GM19238 (cell line): ENCODE data around the gene FBXO42.
"Not testable (repeated sequence)": the region's sequence is repeated elsewhere in the genome, so short reads cannot be mapped to it uniquely, and the experiment has no call there.

Experiments used
- DNase-seq: peaks from one replicate; pipeline ENCODE4 v3.0.0; 2011; ENCODE audit warnings: low spot score; ENCODE audit not compliant: insufficient read length

Gene FBXO42

DNA sequence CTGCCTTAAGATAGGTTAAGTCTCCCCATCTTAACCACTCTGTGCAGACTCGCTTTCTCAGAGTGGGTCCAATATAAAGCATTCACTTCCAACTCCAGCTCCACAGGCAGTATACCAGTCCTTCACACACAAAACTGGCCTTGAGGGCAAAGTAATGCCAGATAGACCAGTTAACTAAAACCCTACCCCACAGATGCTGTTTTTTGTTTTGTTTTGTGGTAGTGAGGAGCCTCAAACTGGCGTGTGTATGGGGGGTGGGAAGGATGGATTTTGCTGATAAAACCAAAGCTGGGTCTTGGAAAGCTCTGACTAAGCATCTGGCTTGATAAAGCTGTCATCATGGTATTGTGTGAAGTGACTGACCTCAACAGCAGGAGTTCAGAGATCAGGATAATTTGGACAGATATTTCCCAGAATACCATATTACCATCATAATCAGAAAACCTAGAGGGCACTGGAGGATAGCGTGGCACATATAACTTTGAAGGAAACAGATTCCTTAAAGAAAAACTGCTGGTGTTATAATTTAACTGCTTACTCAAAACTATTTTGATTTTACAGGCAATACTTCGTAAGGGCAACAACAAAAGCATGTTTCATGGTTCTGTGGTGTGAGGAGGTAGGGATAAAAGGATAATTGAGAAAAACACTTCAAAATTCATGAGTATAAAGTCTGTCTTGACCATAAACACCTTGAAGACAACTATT lies 85.7 kb downstream of the FBXO42 start:
- no peak for DNase-seq

DNA sequence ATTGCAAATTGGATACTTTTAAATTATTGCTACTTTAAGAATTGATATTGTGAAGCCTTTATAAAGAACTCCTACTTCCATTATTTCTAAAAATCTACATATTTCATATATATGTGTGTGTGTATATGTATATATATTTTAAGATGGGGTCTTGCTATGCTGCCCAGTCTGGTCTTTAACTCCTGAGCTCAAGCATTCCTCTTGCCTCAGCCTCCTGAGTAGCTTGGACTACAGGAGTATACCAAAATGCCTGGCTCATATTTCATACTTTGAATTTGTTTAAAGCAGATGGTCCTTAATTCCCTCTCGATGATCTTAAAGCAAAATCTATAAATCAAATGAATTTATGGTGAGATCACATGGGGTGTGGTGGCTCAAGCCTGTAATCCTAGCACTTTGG lies 90.2 kb downstream of the FBXO42 start:
- DNase-seq, result no peak

DNA sequence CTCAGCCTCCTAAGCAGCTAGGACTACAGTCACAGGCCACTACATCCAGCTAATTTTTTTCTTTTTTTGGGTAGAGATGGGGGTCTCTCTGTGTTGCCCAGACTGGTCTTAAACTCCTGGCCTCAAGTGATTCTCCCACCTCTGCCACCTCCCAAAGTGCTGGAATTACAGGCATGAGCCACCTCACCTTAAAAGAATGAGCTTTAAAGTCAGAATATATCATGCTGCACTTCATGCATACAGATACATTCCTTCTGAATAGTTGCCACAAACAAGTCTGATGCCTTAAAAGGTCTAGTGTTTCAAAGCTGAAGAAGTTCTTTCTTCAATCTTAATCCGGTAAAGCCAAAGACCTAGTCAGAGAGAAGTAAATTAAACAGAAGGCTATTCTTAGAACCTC lies 91.5 kb downstream of the FBXO42 start:
- no peak for DNase-seq

DNA sequence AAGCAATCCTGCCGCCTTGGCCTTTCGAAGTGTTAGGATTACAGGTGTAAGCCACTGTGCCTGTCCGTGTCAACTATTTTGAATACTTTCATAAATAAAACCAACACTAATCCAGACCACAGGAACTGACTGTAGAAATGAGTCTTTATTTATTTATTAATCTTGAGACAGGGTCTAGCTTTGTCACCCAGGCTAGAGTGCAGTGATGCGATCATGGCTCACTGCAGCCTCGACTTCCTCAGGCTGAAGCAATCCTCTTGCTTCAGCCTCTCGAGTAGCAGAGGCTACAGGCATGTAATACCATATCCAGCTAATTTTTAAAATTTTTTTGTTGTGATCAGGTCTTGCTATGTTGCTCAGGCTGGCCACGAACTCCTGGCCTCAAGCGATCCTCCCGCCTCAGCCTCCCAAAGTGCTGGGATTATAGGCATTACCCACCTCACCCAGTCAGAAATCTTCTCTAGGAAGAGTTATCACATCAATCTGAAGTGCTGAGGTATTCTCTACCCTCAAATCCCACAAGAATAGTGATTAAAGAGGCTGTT lies 93.6 kb downstream of the FBXO42 start:
- DNase-seq, result no peak

DNA sequence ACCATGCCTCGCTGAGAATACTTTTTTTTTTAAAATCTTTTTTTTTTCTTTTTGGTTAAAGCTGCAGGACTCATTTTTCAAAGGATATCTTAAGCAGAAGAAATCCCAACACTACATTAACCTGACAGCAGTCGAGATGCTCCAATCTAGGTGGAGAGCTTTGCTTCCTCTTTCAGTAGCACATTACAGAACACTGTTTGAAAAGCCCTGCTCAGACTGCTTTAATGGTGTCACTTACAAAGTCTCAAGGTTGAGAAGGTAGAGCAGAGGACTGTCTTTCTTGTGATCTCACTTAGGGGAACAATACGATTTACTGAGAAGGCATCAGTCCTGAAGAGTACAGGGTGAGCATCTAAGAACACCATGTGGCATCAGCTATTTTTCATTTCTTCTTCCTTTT lies 94.3 kb downstream of the FBXO42 start:
- DNase-seq, result no peak

DNA sequence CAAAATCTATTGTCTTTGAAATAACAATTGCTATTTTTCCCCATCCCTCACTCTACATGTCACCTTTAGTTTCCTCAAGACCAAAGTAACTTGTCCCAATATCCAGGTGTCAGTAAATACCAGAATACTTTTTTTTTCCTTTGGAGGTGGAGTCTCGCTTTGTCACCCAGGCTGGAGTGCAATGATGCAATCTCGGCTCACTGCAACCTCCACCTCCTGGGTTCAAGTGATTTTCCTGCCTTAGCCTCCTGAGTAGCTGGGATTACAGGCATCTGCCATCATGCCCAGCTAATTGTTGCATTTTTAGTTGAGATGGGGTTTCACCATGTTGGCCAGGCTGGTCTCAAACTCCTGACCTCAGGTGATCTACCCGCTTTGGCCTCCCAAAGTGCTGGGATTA lies 94.7 kb downstream of the FBXO42 start:
- not testable (repeated sequence) for DNase-seq

DNA sequence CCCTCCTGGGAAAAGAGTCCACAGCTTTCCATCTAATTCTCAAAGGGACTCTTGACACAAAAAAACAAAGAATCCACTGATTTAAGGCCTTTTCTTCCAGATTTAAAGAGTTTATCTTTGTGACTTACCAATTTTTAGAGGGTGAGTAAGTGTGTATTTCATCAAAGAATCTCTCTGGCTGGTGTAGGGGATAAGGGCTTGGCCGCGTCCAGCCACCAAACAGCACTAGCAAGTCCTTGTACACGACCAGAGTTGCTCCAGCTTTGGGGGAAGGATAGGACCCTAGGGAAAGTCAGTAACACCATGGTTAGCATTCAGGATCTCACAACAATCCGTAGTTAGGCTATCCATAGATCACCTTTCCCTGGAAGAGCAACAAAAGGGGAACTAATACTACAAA lies 95.8 kb downstream of the FBXO42 start:
- DNase-seq, result no peak

DNA sequence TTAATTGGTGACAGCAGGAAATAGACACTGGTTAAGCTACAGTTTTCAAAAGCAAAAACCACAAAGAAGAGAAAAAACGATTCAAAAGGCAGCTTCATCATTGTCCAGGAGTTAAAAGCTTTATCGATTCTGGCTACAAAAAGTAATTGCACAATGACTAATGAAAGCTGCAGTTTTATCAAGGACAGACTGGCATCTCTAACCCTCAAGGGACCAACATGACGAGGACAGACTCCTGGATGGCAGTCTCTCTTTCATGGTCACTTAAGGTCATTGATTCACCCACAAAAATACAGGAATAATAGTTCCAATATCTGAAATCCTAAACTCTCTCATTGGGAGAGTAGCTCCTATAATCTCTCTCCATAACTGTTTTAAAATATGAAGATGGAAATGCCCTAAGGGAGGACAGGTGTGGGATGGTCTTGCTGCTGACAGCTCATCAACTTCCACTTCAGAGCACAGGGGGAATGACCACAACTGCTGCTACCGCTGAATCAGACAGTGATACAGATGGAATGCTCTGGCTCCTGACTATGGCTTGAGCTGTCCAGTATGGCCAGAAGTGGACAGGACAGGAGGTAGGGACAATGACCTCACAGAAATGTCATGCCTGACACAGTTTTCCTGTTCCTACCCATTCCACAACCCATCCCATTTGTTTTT lies 97.9 kb downstream of the FBXO42 start:
- DNase-seq, result no peak

DNA sequence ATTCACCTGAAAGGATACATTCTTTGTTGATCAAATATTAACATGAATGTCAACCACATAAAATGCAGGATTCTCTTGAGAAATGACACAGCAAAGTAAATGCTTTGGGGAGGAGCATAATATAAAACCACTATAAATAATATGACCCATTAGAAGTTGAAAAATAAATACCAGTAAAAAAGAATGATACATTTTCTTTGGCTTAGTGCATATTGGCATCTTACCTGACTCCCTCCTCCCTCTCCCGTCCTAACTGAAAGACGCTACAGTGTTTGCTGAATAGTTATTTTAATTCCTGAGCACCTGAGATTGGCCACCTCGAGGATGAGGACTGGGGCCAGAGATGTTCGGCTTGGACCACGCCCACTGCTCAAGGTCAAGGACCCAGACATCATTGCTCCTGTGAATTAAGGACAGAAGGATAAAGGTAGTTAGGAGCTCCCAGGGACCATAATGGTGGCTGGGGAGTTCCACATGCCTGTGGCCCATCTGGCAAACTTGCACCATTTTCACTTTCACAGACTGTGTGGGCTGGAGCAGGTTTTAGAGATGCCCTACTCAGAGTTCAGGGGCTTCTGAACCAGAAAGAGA lies 98.9 kb downstream of the FBXO42 start:
- DNase-seq, result no peak

DNA sequence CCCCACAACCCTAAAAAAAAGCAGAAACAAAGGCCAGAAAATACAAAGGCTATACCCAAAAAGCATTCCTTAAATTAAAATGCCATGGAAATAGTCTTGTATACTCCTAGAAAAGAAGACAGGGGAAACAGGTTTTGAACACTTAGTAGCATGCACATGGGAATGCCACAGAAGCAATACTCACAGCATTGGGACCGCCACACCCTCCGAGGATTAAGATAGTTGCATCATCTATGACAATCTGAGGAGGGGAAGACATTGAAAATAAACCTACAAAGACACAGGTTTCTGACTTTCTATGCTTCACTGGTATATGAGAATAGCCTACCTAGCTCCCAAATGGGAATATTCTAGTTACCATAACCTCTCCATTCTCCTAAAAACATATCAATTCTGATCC lies 99.4 kb downstream of the FBXO42 start:
- no peak for DNase-seq

DNA sequence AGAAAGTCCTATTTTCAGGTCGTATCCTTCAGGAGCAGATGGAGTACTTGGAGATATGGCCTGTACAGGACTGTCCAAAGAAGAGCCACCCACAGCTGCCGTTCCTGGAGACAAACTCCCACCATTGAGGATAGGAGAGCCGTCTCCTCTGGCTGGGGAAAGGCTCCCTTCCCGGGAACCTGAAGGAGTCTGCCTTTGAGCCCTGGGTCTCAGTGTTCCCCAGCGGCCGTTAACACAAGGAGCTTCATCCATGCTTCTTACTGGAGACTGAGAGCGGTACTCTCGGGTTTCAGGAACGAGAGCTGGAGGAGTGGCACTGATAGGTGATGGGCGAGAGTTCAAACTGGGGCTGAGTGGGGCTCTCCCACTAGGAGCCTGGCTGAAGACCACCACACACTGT lies 100.9 kb downstream of the FBXO42 start:
- DNase-seq, result no peak

DNA sequence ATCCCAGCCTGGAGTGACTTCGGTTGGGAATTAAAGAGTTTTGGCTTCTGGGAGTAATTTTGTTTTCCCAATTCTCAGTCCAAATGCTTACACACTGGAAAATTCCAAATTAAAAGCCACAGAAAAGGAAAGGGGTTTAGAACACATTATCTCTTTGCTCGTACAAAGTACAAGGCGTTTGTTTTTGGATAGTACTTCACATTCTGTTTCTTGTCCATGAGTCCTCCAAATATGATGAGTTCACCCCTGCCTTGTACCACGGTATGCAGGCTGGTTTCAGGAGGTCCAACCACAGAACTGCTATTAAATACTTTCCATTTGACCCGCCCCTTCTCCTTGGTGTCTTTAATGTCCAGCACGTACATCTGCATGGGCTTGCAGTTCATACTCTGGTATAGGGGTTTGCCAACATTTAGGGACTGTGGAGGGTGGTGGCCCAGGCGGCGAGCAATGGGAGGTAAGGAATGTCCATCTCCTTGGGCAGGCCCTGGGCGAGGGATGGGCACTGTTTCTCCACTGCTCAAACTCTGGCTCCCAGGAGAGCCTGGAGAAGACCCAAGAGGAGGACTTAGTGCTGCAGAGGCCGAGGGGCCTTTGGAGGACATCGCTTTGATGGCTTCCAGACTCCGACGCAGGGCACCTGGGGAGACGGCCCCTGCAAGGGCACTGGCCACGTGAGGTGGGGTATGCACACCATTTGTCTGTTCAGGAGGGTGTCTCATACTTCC lies 101.6 kb downstream of the FBXO42 start:
- DNase-seq, result no peak

DNA sequence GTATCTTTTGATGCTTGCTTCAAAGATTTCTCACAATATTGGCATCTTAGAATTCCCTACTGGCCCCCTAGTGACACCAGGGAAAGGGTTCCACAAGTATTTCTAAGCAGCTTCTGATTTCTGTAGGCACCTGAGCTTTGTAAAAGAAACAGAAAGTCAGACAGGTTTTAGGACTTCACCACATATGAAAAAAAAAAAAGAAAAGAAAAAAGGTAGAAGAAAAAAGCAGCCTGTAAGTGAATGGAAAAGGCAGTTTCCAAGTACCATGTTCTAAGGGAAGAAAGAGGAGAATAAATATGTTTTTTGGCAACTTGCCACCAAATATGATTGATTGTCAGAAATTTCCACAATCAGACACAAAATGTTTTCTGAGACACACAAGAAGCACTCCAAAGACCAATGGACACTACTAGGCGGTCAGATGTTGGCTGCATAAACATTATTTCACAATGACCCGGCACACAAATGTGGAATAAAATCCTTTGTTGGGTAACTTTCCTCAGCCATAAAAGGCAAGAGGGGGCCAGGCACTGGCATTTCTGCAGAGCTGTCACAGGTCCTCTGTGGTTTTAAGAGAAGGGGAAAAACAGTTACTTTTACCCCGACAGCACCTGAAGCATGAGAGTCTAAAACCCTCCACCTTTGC lies 102.6 kb downstream of the FBXO42 start:
- DNase-seq, result no peak

DNA sequence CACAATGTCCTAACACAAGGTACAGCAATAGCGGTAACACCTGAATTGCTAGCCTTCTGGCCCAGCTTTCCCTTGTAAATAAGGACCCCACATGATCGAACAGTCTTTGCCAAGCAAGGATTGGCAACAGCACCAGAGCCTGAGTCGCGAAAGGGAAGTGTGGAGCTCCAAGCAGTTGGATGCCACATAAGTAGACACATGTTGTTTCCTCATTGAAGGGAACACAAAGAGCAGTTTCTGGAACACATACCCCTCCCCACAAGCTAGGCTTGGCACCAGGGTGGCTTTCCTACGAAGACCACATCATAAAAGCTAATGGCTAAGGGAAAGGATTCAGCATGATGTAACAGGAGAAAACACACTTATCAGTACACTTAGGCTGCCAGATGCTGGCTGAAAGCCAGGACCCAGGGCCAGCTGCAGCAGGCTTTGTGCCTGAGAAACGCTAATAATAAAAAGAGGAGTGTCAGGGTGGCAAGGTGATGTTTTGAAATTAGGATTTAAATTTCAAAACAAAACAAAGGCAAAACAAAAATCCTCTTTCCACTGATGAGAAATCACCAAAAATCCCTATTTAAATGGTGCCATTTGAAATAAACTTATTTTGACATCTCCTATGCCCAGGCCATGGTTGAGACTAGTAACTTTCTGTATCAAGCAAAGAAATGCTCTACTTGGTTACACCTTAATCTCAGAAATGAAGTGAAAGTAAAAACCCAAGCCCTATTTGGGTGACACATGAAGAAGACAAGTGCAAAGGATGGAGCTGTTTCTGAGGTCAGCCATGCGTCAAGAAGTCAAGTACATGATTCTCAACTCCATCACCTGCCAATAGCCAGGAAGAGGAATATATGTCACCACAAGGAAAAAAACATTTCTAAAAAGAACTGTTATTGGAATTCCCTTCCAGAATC lies 103.4 kb downstream of the FBXO42 start:
- DNase-seq, result peak; percentile 69

DNA sequence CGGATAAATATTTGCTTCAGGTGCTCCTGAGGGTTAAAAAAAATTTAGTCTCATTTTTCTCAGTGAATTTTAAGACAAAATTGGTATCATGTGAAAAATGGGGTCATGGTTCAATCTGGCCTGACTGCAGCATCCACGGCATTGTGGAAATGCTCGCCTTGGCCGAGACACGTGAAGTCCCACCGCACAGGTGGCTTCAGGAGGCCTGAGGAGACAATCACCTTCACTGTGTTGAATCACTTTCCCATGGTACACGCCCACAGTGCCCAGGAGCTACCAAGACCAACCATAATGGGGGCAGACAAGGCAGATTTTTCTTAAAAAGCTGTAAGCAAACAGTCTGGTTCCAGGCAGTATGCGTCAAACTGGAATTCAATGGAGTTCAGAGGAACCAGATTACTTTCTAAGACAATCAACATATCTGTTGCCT lies 104.3 kb downstream of the FBXO42 start:
- DNase-seq, result no peak

DNA sequence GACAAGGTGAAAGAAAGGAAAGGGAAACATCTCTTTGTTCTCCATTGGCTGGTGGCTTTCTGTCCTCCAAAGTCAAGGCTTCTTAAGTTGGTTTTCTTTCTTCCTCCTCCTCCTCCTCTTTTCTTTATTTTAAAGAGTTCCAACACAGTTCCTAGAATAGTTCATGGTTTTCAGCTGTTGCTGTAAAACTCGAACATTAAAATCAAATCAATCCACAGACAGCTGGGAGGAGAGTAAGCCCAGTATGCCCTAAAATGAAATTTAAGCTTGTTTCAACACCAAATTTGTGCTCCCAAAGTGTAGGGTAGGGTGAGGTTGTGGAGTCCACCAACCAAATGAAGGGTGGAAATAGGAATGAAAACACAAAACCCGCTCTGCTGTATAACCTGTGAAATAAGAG lies 104.8 kb downstream of the FBXO42 start:
- DNase-seq, result no peak

DNA sequence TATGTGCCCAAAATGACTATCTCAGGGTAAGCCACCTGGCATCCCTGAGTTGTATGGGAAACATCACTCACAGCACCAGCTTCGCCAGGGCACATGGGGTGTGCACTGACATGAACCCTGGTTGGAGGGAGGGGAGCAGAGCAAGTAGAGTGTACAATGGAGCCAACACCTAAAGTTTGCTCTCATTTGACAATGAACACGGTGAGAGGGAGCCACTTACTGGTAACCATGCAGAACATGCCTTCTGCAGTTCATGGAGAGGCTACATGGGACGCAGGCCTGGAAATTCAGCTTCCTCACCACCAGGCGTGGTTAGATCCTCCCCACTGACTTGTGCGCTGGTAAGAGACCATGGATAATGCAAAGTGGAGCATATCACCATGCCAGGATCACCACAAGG lies 105.3 kb downstream of the FBXO42 start:
- DNase-seq, result no peak

DNA sequence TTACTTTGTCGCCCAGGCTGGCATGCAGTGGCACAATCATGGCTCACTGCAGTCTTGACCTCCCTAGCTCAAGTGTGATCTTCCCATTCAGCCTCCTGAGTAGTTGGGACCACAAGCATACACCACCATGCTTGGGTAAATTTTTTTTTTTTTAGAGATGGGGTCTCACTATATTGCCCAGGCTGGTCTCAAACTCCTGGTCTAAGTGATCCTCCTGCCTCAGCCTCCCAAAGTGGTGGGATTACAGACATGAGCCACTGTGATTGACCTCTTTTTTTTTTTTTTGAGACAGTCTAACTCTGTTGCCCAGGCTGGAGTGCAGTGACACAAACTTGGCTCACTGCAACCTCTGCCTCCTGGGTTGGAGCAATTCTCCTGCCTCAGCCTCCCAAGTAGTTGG lies 106.0 kb downstream of the FBXO42 start:
- DNase-seq, result not testable (repeated sequence)

DNA sequence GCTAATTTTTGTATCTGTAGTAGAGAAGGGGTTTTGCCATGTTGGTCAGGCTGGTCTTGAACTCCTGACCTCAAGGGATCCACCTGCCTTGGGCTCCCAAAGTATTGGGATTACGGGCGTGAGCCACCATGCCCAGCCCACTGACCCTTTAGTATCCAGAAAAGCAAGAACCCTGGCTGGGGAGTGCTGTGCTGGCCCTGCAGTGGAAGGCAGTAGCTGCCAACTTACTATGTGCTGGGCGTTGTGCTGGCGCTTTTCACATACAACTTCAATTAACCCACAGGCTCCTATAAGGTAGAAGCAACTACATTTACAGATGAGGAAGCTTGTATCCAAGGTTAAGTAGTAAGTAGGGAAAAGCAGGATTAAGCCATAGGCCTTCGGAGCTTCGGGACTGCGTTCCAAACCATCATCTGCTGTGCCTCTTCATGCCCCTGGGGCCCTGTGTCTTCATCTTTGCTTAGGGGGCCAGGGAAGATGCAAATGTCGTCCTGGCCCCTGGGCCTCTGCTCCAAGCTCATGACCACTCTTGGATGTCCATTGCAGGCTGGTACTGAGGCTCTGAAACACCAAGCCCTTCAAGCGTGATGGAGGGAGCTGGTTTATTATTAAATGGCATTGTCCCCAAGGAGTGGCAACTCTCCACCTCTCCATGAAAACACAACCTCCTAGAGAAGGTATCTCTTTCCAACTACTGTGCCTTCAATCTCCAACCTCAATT lies 106.6 kb downstream of the FBXO42 start:
- DNase-seq, result no peak
